Measurements from ENCODE around the gene ITGB7. TPM values are rescaled to one million over a fixed set of nuclear protein-coding genes. Genes with fewer than 3 reads are reported as not detected.
A peak's percentile ranks its signal among the peaks of the same experiment; 100 is the strongest.

The ITGB7 gene
- total and polyA plus RNA-seq, 2 of the 4 experiments (the other 2 are of a cell fraction) = 0.18 to 0.44 TPM

DNA sequence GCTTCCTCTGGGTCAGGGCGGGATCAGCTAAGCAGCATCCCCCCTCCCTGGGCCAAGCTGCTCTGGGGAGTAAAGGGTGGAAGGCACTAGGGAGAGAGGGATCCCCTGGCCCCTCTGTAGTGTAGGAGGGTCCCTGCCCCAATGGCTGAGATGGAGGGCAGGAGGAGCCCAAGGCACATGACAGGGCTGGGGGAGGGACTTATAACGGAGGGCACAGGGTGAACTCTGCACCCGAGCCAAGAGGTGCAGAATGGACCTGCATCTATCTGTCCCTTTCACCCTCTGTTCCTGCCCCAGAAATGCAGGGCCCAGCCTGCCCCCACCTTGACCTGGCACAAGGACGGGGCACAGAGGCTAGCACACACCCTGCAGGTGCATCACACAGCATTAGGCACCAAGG is 3.8 kb upstream of the ITGB7 start:
- no peak for TF ChIP-seq ELK1 (IDR thresholded peaks at IDR 0.05; ENCODE audit: borderline replicate concordance, low read depth, low read length)
- TF ChIP-seq RAD21 (IDR thresholded peaks at IDR 0.05; ENCODE audit: low read length) = no peak
- TF ChIP-seq CTCF (conservative IDR thresholded peaks at IDR 0.05; ENCODE audit: low read depth, low read length) = no peak
- no peak for TF ChIP-seq NFE2L2 (IDR thresholded peaks at IDR 0.05; ENCODE audit: low read depth, low read length)
- TF ChIP-seq CHD1 (IDR thresholded peaks at IDR 0.05; ENCODE audit: low read depth, low read length) = no peak
- no peak for TF ChIP-seq CEBPB (IDR thresholded peaks at IDR 0.05; ENCODE audit: low read depth, low read length)
- TF ChIP-seq, protein P1, sequence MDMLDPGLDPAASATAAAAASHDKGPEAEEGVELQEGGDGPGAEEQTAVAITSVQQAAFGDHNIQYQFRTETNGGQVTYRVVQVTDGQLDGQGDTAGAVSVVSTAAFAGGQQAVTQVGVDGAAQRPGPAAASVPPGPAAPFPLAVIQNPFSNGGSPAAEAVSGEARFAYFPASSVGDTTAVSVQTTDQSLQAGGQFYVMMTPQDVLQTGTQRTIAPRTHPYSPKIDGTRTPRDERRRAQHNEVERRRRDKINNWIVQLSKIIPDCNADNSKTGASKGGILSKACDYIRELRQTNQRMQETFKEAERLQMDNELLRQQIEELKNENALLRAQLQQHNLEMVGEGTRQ (IDR thresholded peaks at IDR 0.05; ENCODE audit: low read depth, low read length) = no peak
- no peak for TF ChIP-seq RFX5 (IDR thresholded peaks at IDR 0.05; ENCODE audit: low read depth, low read length)
- TF ChIP-seq MXI1 (IDR thresholded peaks at IDR 0.05; ENCODE audit: borderline replicate concordance, low read depth, low read length) = no peak
- TF ChIP-seq FOS (IDR thresholded peaks at IDR 0.05; ENCODE audit: low read depth, low read length) = no peak
- TF ChIP-seq SMC3 (IDR thresholded peaks at IDR 0.05; ENCODE audit: low read depth, low read length) = no peak
- no peak for TF ChIP-seq MAZ (IDR thresholded peaks at IDR 0.05; ENCODE audit: borderline replicate concordance, low read depth, low read length)
- no peak for TF ChIP-seq MAFK (IDR thresholded peaks at IDR 0.05; ENCODE audit: low read depth, low read length)
- TF ChIP-seq POLR2A (IDR thresholded peaks at IDR 0.05; ENCODE audit: low read depth, low read length) = no peak
- H3K4me2 ChIP-seq (ENCODE audit: low read depth, low read length) = no peak overlapping the region
- BruUV-seq (replicated peaks) = TSS peak; percentile 76
- H2AK5ac ChIP-seq (ENCODE audit: low read depth, low read length) = no peak overlapping the region
- no peak overlapping the region for H3K23ac ChIP-seq (ENCODE audit: low read depth, low read length)
- no peaks in the 10 kb centered on the region for H3K27me3 ChIP-seq (ENCODE audit: control insufficient read depth, insufficient read depth, low read length)
- no peak overlapping the region for H2BK5ac ChIP-seq (ENCODE audit: low read depth, low read length, poor library complexity, severe bottlenecking)
- H3K56ac ChIP-seq (ENCODE audit: extremely low read depth, insufficient read depth, low read length) = no peak overlapping the region
- peaks cover 22% of the 10 kb centered on the region for H3K9me1 ChIP-seq (ENCODE audit: insufficient read depth, low read length)
- ATAC-seq (ENCODE audit: low read depth) (no peak), DNase-seq (no peak)
- H2AFZ ChIP-seq (replicated peaks; ENCODE audit: low read length, poor library complexity) = no peak overlapping the region
- peak overlapping the region; percentile 44 for H2AK9ac ChIP-seq (replicated peaks; ENCODE audit: low read depth, low read length, poor library complexity)
- intact Hi-C loops (cut with micrococcal nuclease) (loop anchor here (5.0 to 10.0 kb wide), 2 partner anchors 114 to 296 kb away; partner anchors contain the start of genes AAAS and NPFF), in situ Hi-C loops (cut with MboI; ENCODE audit: low sequenced_read_pairs) (loop anchor here (5.0 to 10.0 kb wide), 2 partner anchors 76 to 304 kb away; no protein-coding TSS in a partner anchor), dilution Hi-C loops (cut with HindIII; ENCODE audit: low sequenced_read_pairs, unreplicated experiment) (no loop called here)
- no peak overlapping the region for H4K5ac ChIP-seq (ENCODE audit: low read depth, low read length)
- H3K14ac ChIP-seq (replicated peaks; ENCODE audit: low read depth, low read length) = no peak overlapping the region
- H3K9me3 ChIP-seq (ENCODE audit: control insufficient read depth, insufficient read depth, low read length) = no peaks in the 10 kb centered on the region
- H3K18ac ChIP-seq (ENCODE audit: low read depth, low read length) = no peak overlapping the region
- H4K20me1 ChIP-seq (ENCODE audit: insufficient read depth, low read length) = peaks cover 2% of the 10 kb centered on the region; the same call in 1 of the 2 replicates
- CTCF ChIA-PET = interaction anchor here (1.0 kb wide), 1 partner anchor 55 kb away, joined by 3 read pairs; no protein-coding TSS in a partner anchor
- H3K4me3 ChIP-seq (ENCODE audit: insufficient read depth, low read depth, low read length) = no peak overlapping the region
- H4K8ac ChIP-seq (ENCODE audit: low read depth in 2 of 2, low read length in 2 of 2) = no peak overlapping the region
- H3K27ac ChIP-seq (ENCODE audit: insufficient read depth, low read length) = no peak overlapping the region
- H3K36me3 ChIP-seq (ENCODE audit: control insufficient read depth, insufficient read depth, low read length) = peaks cover 47% of the 10 kb centered on the region
- H2BK20ac ChIP-seq (ENCODE audit: low read depth, low read length) = no peak overlapping the region
- no peak overlapping the region for H4K91ac ChIP-seq (ENCODE audit: insufficient read depth, low read depth, low read length)
- POLR2A ChIA-PET (ENCODE audit: unreplicated experiment) = no interaction called here
- no peak overlapping the region for H3K4ac ChIP-seq (ENCODE audit: low read depth, low read length)
- peaks cover 10% of the 10 kb centered on the region for H3K4me1 ChIP-seq (ENCODE audit: control insufficient read depth, insufficient read depth, low read length)
- H2BK15ac ChIP-seq (ENCODE audit: low read depth, low read length) = no peak overlapping the region
- H3K79me1 ChIP-seq (ENCODE audit: low read depth in 1 of 2, low read length in 2 of 2) = peaks cover 12 to 24% of the 10 kb centered on the region in 2 experiments
- H2BK120ac ChIP-seq (ENCODE audit: low read depth, low read length) = no peak overlapping the region
- no CpG with 5 or more reads among the region's 4 CpGs for WGBS, 2 experiments (ENCODE audit: extremely low coverage in 2 of 2, insufficient read length in 1 of 2)
- H3K9ac ChIP-seq (ENCODE audit: low read depth, low read length) = no peak overlapping the region
